GM12878 (cell line): ENCODE results near the gene PTPRD. TPM values are rescaled to one million over a fixed set of nuclear protein-coding genes. Genes with fewer than 3 reads are reported as not detected.
A peak's percentile ranks its signal among the peaks of the same experiment; 100 is the strongest.

ENCODE experiments used
- ATAC-seq: fragments of 200-7000 bp; cut with Tn5 transposase; 3 replicates; pipeline ENCODE4 v1.9.1; 2020; ENCODE audit warnings: mild to moderate bottlenecking, moderate library complexity
- BruUV-seq: library from RNA; stranded (reverse); fragments of 400-500 nt; replicated peaks from 2 replicates; lab custom pipeline; 2021; lab: Mats Ljungman, UMichigan
- CTCF ChIA-PET: fragments of 300-600 bp; sonication (Branson Sonifier 250); formaldehyde crosslinking; extraction: SDS; loops from one replicate; lab custom pipeline; 2021; ENCODE audit warnings: inconsistent platforms; lab: Yijun Ruan, JAX
- POLR2A ChIA-PET: fragments of 350-600 bp; formaldehyde crosslinking; extraction: SDS; loops from one replicate; lab custom pipeline; 2021; ENCODE audit warnings: inconsistent platforms; lab: Charles Lee
- RAD21 ChIA-PET: fragments of 300-600 bp; sonication (Branson Sonifier 250); formaldehyde crosslinking; loops from one replicate; lab custom pipeline; 2023; ENCODE audit warnings: antibody characterized with exemption; ENCODE audit not compliant: unreplicated experiment; lab: Charles Lee
- SMC1A ChIA-PET: fragments of 300-600 bp; sonication (Branson Sonifier 250); formaldehyde crosslinking; loops from one replicate; lab custom pipeline; 2023; ENCODE audit not compliant: unreplicated experiment, uncharacterized antibody; lab: Charles Lee
- DNase-seq: peaks from one replicate; pipeline ENCODE4 v3.0.0-alpha.2; 2011; ENCODE audit warnings: low read depth, low spot score
- FAIRE-seq: peaks from 3 replicates; lab custom pipeline; 2011; peaks lifted over from hg19 to GRCh38; lab: Jason Lieb, UNC
- H2AFZ ChIP-seq: 2 replicates; pipeline ENCODE4 v1.6.0; 2011; ENCODE audit warnings: low read depth, low read length, control low read depth; ENCODE audit not compliant: control insufficient read depth
- H3K27ac ChIP-seq: 2 replicates; pipeline ENCODE4 v1.5.1; 2011; ENCODE audit warnings: control low read depth; ENCODE audit not compliant: control insufficient read depth, insufficient read depth
- H3K27me3 ChIP-seq, 2 experiments: replicated peaks in 1 of 2; 2 replicates each; pipeline versions ENCODE4 v1.6.0 to v1.6.1; 2011; ENCODE audit warnings: low read length in 1 of 2; ENCODE audit not compliant: control insufficient read depth in 2 of 2, insufficient read depth in 2 of 2
- H3K36me3 ChIP-seq, 2 experiments: 2 replicates each; pipeline ENCODE4 v1.5.1; 2011; ENCODE audit warnings: low read length in 1 of 2; ENCODE audit not compliant: control insufficient read depth in 2 of 2, insufficient read depth in 2 of 2
- H3K4me1 ChIP-seq: 2 replicates; pipeline ENCODE4 v1.6.1; 2011; ENCODE audit warnings: mild to moderate bottlenecking, low read length, moderate library complexity, mixed read lengths; ENCODE audit not compliant: control insufficient read depth, insufficient read depth
- H3K4me2 ChIP-seq: 2 replicates; pipeline ENCODE4 v1.6.0; 2011; ENCODE audit warnings: control low read depth; ENCODE audit not compliant: control insufficient read depth, insufficient read depth
- H3K4me3 ChIP-seq: fragments of 200-600 bp; sonication (generic); 2 replicates; pipeline ENCODE4 v1.5.1; 2016
- H3K79me2 ChIP-seq: 2 replicates; pipeline ENCODE4 v1.6.0; 2011; ENCODE audit warnings: low read length; ENCODE audit not compliant: control insufficient read depth, insufficient read depth
- H3K9ac ChIP-seq: 2 replicates; pipeline ENCODE4 v1.8.0; 2011; ENCODE audit warnings: low read length, control low read depth, mixed read lengths; ENCODE audit not compliant: control insufficient read depth, insufficient read depth
- H3K9me3 ChIP-seq: replicated peaks from 3 replicates; pipeline ENCODE4 v1.5.1; 2011; ENCODE audit warnings: mild to moderate bottlenecking, low read length; ENCODE audit not compliant: control insufficient read depth, insufficient read depth
- H4K20me1 ChIP-seq: 2 replicates; pipeline ENCODE4 v1.6.0; 2011; ENCODE audit not compliant: control insufficient read depth, insufficient read depth
- CBX5 ChIP-seq: sonication (generic); IDR thresholded peaks from 2 replicates; pipeline ENCODE4 v1.6.1; 2016; ENCODE audit warnings: low read depth, moderate library complexity, mild to moderate bottlenecking, inconsistent platforms
- RUNX3 ChIP-seq: IDR thresholded peaks from 2 replicates; pipeline ENCODE4 v1.6.1; 2012; ENCODE audit warnings: low read length, inconsistent platforms
- TARDBP ChIP-seq: IDR thresholded peaks from 2 replicates; pipeline ENCODE4 v1.6.1; 2016; ENCODE audit warnings: borderline replicate concordance
- ZNF384 ChIP-seq: IDR thresholded peaks from 2 replicates; pipeline ENCODE4 v1.6.1; 2012; ENCODE audit warnings: low read depth, mild to moderate bottlenecking, low read length, improper control_type of control experiment, borderline replicate concordance
- WGBS: methylation state at CpG from one replicate; pipeline ENCODE4 v1.1.6; 2016; ENCODE audit warnings: low lambda C conversion rate; ENCODE audit not compliant: insufficient replicate concordance, insufficient coverage; ENCODE audit errors: missing lambda C conversion rate; 5-methylcytosine and 5-hydroxymethylcytosine counted together
- in situ Hi-C: fragments of 300-500 bp; cut with MboI; formaldehyde crosslinking; loops from 9 replicates; pipeline ENCODE4 v1.14.3; 2018; ENCODE audit warnings: mixed read lengths
- intact Hi-C: fragments of 100-400 bp; cut with micrococcal nuclease; formaldehyde crosslinking; loops from one replicate; pipeline ENCODE4 v1.14.2; 2022; ENCODE audit not compliant: unreplicated experiment
- polyA plus RNA-seq, 11 experiments: library from polyadenylated mRNA; depleted of rRNA in 4 of 11; unstranded in 6 of 11; stranded (reverse) in 5 of 11; fragments of >200 nt; fragmentation: Nextera tagmentation in 4 of 11; fragmentation: Illumina TruSeq in 1 of 11; extraction: Ambion mirVana in 4 of 11; extraction: Trizol in 1 of 11; gene quantifications; 1 replicate in 1 of 11; 2 replicates in 10 of 11; pipeline versions ENCODE4 v1.2.1 to v1.2.3, GENCODE V29; 2011 to 2016; ENCODE audit warnings: inconsistent platforms in 2 of 11, missing spikeins in 2 of 11, low read depth in 1 of 11
- total RNA-seq, 4 experiments: library from RNA; depleted of rRNA in 3 of 4; stranded (reverse); fragments of >200 nt in 3 of 4; fragmentation: Illumina TruSeq in 1 of 4; extraction: Trizol in 1 of 4; gene quantifications; 2 replicates each; pipeline versions ENCODE4 v1.2.1 to v1.2.3, GENCODE V29; 2013 to 2021
- TF ChIP-seq, protein P1 (sequence below): fragments of 150-350 bp; IDR thresholded peaks from 2 replicates; pipeline ENCODE4 v1.6.1; 2016; ENCODE audit warnings: low read depth, low read length

Gene PTPRD
- total and polyA plus RNA-seq, 10 of the 15 experiments (the other 5 are each of a cell fraction or from before 2014, with no cell fraction given): under 0.01 to 0.05 (median 0.01) TPM; not detected in 7

DNA sequence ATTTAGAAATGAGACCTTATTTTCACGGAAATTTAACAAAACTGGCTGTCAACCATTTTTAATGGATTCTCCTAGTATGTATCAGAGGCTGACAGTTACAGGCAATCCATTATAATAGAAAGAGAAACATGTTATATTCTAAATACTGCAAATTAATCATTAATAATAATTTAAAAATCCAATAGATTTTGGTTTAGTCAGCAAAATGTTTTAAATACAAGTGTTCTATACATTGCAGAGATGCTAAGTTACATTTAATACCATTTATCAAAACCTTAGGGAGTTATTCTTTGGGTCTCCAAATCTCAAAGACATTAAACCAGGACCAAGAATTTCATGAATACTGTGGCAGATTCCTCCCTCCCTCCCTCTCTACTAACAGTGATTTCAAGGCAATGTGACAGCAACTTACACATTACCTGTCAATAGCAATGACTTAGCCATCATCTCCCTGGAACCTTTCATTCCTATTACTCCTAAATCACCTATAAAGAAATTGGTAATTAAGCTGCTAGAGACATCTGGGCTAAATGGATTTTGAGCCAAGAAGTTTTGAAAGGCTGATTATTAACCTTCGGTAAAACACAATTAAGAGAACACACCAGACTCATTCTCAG lies 2044.7 kb downstream of the PTPRD start (continued):
- TF ChIP-seq, protein P1, sequence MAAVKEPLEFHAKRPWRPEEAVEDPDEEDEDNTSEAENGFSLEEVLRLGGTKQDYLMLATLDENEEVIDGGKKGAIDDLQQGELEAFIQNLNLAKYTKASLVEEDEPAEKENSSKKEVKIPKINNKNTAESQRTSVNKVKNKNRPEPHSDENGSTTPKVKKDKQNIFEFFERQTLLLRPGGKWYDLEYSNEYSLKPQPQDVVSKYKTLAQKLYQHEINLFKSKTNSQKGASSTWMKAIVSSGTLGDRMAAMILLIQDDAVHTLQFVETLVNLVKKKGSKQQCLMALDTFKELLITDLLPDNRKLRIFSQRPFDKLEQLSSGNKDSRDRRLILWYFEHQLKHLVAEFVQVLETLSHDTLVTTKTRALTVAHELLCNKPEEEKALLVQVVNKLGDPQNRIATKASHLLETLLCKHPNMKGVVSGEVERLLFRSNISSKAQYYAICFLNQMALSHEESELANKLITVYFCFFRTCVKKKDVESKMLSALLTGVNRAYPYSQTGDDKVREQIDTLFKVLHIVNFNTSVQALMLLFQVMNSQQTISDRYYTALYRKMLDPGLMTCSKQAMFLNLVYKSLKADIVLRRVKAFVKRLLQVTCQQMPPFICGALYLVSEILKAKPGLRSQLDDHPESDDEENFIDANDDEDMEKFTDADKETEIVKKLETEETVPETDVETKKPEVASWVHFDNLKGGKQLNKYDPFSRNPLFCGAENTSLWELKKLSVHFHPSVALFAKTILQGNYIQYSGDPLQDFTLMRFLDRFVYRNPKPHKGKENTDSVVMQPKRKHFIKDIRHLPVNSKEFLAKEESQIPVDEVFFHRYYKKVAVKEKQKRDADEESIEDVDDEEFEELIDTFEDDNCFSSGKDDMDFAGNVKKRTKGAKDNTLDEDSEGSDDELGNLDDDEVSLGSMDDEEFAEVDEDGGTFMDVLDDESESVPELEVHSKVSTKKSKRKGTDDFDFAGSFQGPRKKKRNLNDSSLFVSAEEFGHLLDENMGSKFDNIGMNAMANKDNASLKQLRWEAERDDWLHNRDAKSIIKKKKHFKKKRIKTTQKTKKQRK: no peak
- no peak for TF ChIP-seq CBX5
- no peak for TF ChIP-seq ZNF384
- TF ChIP-seq, all 136 proteins: peak for 0

DNA sequence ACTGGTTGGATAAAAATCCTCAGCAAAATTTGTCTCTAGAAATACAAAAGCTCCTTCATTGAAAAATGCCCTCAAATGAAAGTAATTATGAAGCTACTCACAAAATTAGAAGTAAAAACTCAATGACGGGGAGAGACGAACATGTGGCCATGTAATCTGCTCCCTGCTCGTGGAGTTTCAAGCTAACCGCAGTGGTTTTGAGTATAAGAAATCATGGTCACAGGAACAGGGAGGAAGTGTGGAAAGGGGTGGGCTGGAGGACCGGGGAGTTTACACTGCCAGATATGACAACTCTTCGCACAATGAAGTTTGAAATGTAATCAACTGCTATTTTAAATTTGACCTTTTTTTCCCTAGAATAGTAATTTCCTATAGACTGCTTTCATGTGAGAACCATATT lies 2047.8 kb downstream of the PTPRD start:
- Histone ChIP-seq H3K9me3 (no peaks in the 10 kb centered on the region), H3K9ac (no peak overlapping the region), H3K4me1 (no peaks in the 10 kb centered on the region), H3K4me2 (no peak overlapping the region), H3K27me3 (no peaks in the 10 kb centered on the region), H3K4me3 (no peak overlapping the region), H2AFZ (no peak overlapping the region), H3K79me2 (no peaks in the 10 kb centered on the region), H4K20me1 (no peaks in the 10 kb centered on the region), H3K36me3 (no peaks in the 10 kb centered on the region), H3K27ac (no peak overlapping the region)
- ATAC-seq (0 out of 3 replicates have a peak, but pooled peaks have one; percentile 38), DNase-seq (no peak), FAIRE-seq (no peak)
- TF ChIP-seq TARDBP: no peak
- TF ChIP-seq RUNX3: peak; percentile 31; the same call in 1 of the 2 replicates
- in situ Hi-C loops (no loop called here), intact Hi-C loops (no loop called here)
- no TSS peak for BruUV-seq
- ChIA-PET RAD21 (no interaction called here), CTCF (no interaction called here), SMC1A (no interaction called here), POLR2A (interaction anchor here (0.7 kb wide), 1 partner anchor 912 kb away, joined by 4 read pairs; no protein-coding TSS in a partner anchor)
- 19% methylated on average over 6 of the region's 6 CpGs for WGBS
